Liver (tissue), 9 donors: ENCODE results near the gene PTPRN2. TPM values are rescaled to one million over a fixed set of nuclear protein-coding genes. Genes with fewer than 3 reads are reported as not detected.

ENCODE experiments used
- DNase-seq: peaks from one replicate; pipeline ENCODE4 v3.0.0-alpha.2; 2017; ENCODE audit warnings: low spot score
- H3K27ac ChIP-seq, 2 donors: one replicate each; pipeline ENCODE4 v1.7.0; 2013; ENCODE audit warnings: inconsistent platforms in 2 of 2, low read length in 2 of 2, control low read depth in 1 of 2, low read depth in 1 of 2, mild to moderate bottlenecking in 1 of 2
- H3K27me3 ChIP-seq, 4 donors: one replicate each; pipeline versions ENCODE4 v1.6.1 to v1.7.0; 2013; ENCODE audit warnings: low read length in 3 of 4, inconsistent platforms in 1 of 4, mild to moderate bottlenecking in 1 of 4, moderate library complexity in 1 of 4; ENCODE audit not compliant: control insufficient read depth in 4 of 4, insufficient read depth in 4 of 4
- H3K36me3 ChIP-seq, 4 donors: one replicate each; pipeline versions ENCODE4 v1.6.1 to v1.7.0; 2013; ENCODE audit warnings: low read length in 3 of 4, mild to moderate bottlenecking in 3 of 4, low read depth in 1 of 4, moderate library complexity in 1 of 4; ENCODE audit not compliant: control insufficient read depth in 4 of 4, insufficient read depth in 3 of 4
- H3K4me1 ChIP-seq, 4 donors: one replicate each; pipeline versions ENCODE4 v1.6.1 to v1.7.0; 2013; ENCODE audit warnings: low read length in 3 of 4, mild to moderate bottlenecking in 3 of 4, moderate library complexity in 1 of 4; ENCODE audit not compliant: control insufficient read depth in 4 of 4, insufficient read depth in 4 of 4
- H3K4me3 ChIP-seq, 3 donors: one replicate each; pipeline versions ENCODE4 v1.6.1 to v1.7.0; 2013; ENCODE audit warnings: low read length in 3 of 3, control low read depth in 1 of 3, low read depth in 1 of 3, mild to moderate bottlenecking in 1 of 3
- H3K9ac ChIP-seq, 2 donors: one replicate each; pipeline ENCODE4 v1.7.0; 2013; ENCODE audit warnings: low read length in 2 of 2, mild to moderate bottlenecking in 2 of 2, moderate library complexity in 2 of 2, control low read depth in 1 of 2, low read depth in 1 of 2
- H3K9me3 ChIP-seq, 4 donors: one replicate each; pipeline versions ENCODE4 v1.6.1 to v1.7.0; 2013; ENCODE audit warnings: low read length in 3 of 4; ENCODE audit not compliant: control insufficient read depth in 4 of 4
- ATF3 ChIP-seq: IDR thresholded peaks from 2 replicates; pipeline ENCODE4 v1.6.1; 2016; ENCODE audit warnings: antibody characterized with exemption
- CTCF ChIP-seq: fragments of 150-350 bp; IDR thresholded peaks from 2 replicates; pipeline ENCODE4 v1.5.1; 2017; ENCODE audit warnings: improper control_type of control experiment, low read depth, low read length; ENCODE audit not compliant: missing input control
- EGR1 ChIP-seq, 2 donors: IDR thresholded peaks; 2 replicates each; pipeline ENCODE4 v1.6.1; 2016 to 2018; ENCODE audit warnings: antibody characterized with exemption in 2 of 2, low read depth in 2 of 2
- FOXA1 ChIP-seq: IDR thresholded peaks from 2 replicates; pipeline ENCODE4 v1.6.1; 2016; ENCODE audit warnings: antibody characterized with exemption
- FOXA2 ChIP-seq: IDR thresholded peaks from 2 replicates; pipeline ENCODE4 v1.6.1; 2016; ENCODE audit warnings: antibody characterized with exemption
- GABPA ChIP-seq, 2 donors: IDR thresholded peaks in 1 of 2; conservative IDR thresholded peaks in 1 of 2; 2 replicates each; pipeline ENCODE4 v1.6.1; 2016; ENCODE audit warnings: antibody characterized with exemption in 2 of 2, mild to moderate bottlenecking in 1 of 2, moderate library complexity in 1 of 2
- HNF4A ChIP-seq, 2 donors: conservative IDR thresholded peaks; 2 replicates each; pipeline ENCODE4 v1.6.1; 2016; ENCODE audit warnings: antibody characterized with exemption in 2 of 2, mild to moderate bottlenecking in 2 of 2
- HNF4G ChIP-seq: IDR thresholded peaks from 2 replicates; pipeline ENCODE4 v1.6.1; 2016; ENCODE audit warnings: antibody characterized with exemption
- JUND ChIP-seq, 2 donors: IDR thresholded peaks; 2 replicates each; pipeline ENCODE4 v1.6.1; 2016; ENCODE audit warnings: antibody characterized with exemption in 2 of 2
- MAX ChIP-seq: IDR thresholded peaks from 2 replicates; pipeline ENCODE4 v1.6.1; 2016; ENCODE audit warnings: antibody characterized with exemption
- NR2F2 ChIP-seq: IDR thresholded peaks from 2 replicates; pipeline ENCODE4 v1.6.1; 2016; ENCODE audit warnings: antibody characterized with exemption
- RAD21 ChIP-seq, 2 donors: IDR thresholded peaks; 2 replicates each; pipeline ENCODE4 v1.6.1; 2016; ENCODE audit warnings: antibody characterized with exemption in 2 of 2, mild to moderate bottlenecking in 2 of 2
- REST ChIP-seq: IDR thresholded peaks from 2 replicates; pipeline ENCODE4 v1.6.1; 2016; ENCODE audit warnings: antibody characterized with exemption, mild to moderate bottlenecking
- RXRA ChIP-seq, 2 donors: IDR thresholded peaks; 2 replicates each; pipeline ENCODE4 v1.6.1; 2017 to 2018; ENCODE audit warnings: antibody characterized with exemption in 2 of 2, mild to moderate bottlenecking in 1 of 2
- SP1 ChIP-seq: IDR thresholded peaks from 2 replicates; pipeline ENCODE4 v1.6.1; 2018; ENCODE audit warnings: antibody characterized with exemption, mild to moderate bottlenecking
- TAF1 ChIP-seq: conservative IDR thresholded peaks from 2 replicates; pipeline ENCODE4 v1.6.1; 2016; ENCODE audit warnings: antibody characterized with exemption, mild to moderate bottlenecking
- YY1 ChIP-seq: IDR thresholded peaks from 2 replicates; pipeline ENCODE4 v1.6.1; 2016; ENCODE audit warnings: antibody characterized with exemption, mild to moderate bottlenecking
- ZBTB33 ChIP-seq: IDR thresholded peaks from 2 replicates; pipeline ENCODE4 v1.6.1; 2016; ENCODE audit warnings: antibody characterized with exemption
- WGBS: extraction: QIAGEN DNeasy Blood & Tissue Kit; methylation state at CpG from one replicate; pipeline ENCODE4 v1.1.7; 2013; 5-methylcytosine and 5-hydroxymethylcytosine counted together
- polyA plus RNA-seq, 2 donors: library from polyadenylated mRNA; stranded (reverse) in 1 of 2; unstranded in 1 of 2; fragments of 200-250 nt in 1 of 2; fragments of >200 nt in 1 of 2; fragmentation: Nextera tagmentation in 1 of 2; extraction: Ambion mirVana in 1 of 2; gene quantifications; one replicate each; pipeline versions ENCODE4 v1.2.1 to v1.2.3, GENCODE V29; 2013 to 2015
- total RNA-seq, 2 donors: library from RNA; depleted of rRNA; stranded (reverse); fragments of >200 nt; gene quantifications; one replicate each; pipeline ENCODE4 v1.2.3, GENCODE V29; 2014
- donor health status: healthy.
- donor health status: healthy.
- donor health status: healthy.
- donor health status: healthy.
- donor health status: healthy.

Gene PTPRN2
- total and polyA plus RNA-seq, 4 donors, result 0.75 to 1.9 (median 1.1) TPM

- H3K4me1 ChIP-seq, result no peaks in the 10 kb centered on the region
- no peaks in the 10 kb centered on the region for H3K36me3 ChIP-seq
- no peak overlapping the region for H3K27ac ChIP-seq
- H3K9ac ChIP-seq, result no peak overlapping the region
- no peak overlapping the region for H3K4me3 ChIP-seq
- 88% methylated on average over 4 of the region's 4 CpGs for WGBS
- no peaks in the 10 kb centered on the region for H3K27me3 ChIP-seq
- DNase-seq, result no peak
- TF ChIP-seq RAD21 (IDR thresholded peaks at IDR 0.05), result no peak
- no peak for TF ChIP-seq HNF4G
- TF ChIP-seq TAF1, result no peak
- TF ChIP-seq MAX, result no peak
- no peak for TF ChIP-seq NR2F2
- TF ChIP-seq HNF4A (conservative IDR thresholded peaks at IDR 0.05), result no peak
- no peak for TF ChIP-seq ATF3
- no peak for TF ChIP-seq FOXA1
- TF ChIP-seq SP1, result no peak
- no peak for TF ChIP-seq RXRA (IDR thresholded peaks at IDR 0.05)
- no peak for TF ChIP-seq YY1
- no peak for TF ChIP-seq EGR1 (IDR thresholded peaks at IDR 0.05; ENCODE audit: low read depth in 2 of 2)
- TF ChIP-seq GABPA (IDR thresholded peaks at IDR 0.05 in 1 of 2, conservative IDR thresholded peaks at IDR 0.05 in 1 of 2), result no peak
- no peak for TF ChIP-seq ZBTB33
- TF ChIP-seq JUND (IDR thresholded peaks at IDR 0.05), result no peak
- no peak for TF ChIP-seq CTCF
- no peak for TF ChIP-seq FOXA2
- no peak for TF ChIP-seq REST
- H3K9me3 ChIP-seq, result no peaks in the 10 kb centered on the region
Observed at GRCh38 chr7:157941210-157941609, 646.4 kb downstream of the PTPRN2 start.

- Histone ChIP-seq H3K27me3 (no peaks in the 10 kb centered on the region), H3K4me3 (no peak overlapping the region), H3K4me1 (no peaks in the 10 kb centered on the region), H3K9me3 (no peaks in the 10 kb centered on the region), H3K36me3 (no peaks in the 10 kb centered on the region), H3K27ac (no peak overlapping the region), H3K9ac (no peak overlapping the region)
- DNase-seq, result no peak
- no peak for TF ChIP-seq HNF4G
- no peak for TF ChIP-seq ATF3
- no peak for TF ChIP-seq NR2F2
- TF ChIP-seq GABPA (IDR thresholded peaks at IDR 0.05 in 1 of 2, conservative IDR thresholded peaks at IDR 0.05 in 1 of 2), result no peak
- TF ChIP-seq RXRA (IDR thresholded peaks at IDR 0.05), result no peak
- TF ChIP-seq HNF4A (conservative IDR thresholded peaks at IDR 0.05), result no peak
- TF ChIP-seq FOXA1, result no peak
- 83% methylated on average over 7 of the region's 7 CpGs for WGBS
Observed at GRCh38 chr7:157940497-157940896, 647.1 kb downstream of the PTPRN2 start.
